HepG2 (cell line): ENCODE results near the gene RAI14. TPM values are rescaled to one million over a fixed set of nuclear protein-coding genes. Genes with fewer than 3 reads are reported as not detected.

Experiments used
- ATAC-seq: fragments of 200-7000 bp; cut with Tn5 transposase; 3 replicates; pipeline ENCODE4 v1.9.1; 2020; ENCODE audit warnings: mild to moderate bottlenecking, moderate library complexity
- BruUV-seq: library from RNA; stranded (reverse); fragments of 400-500 nt; replicated peaks from 2 replicates; lab custom pipeline; 2021; lab: Mats Ljungman, UMichigan
- CTCF ChIA-PET: fragments of 300-600 bp; formaldehyde crosslinking; extraction: SDS; loops from one replicate; lab custom pipeline; 2021; ENCODE audit warnings: low total read pairs, inconsistent platforms, low intra/inter-chr PET ratio; lab: Yijun Ruan, JAX
- POLR2A ChIA-PET: fragments of 350-600 bp; sonication (Branson Sonifier 250); formaldehyde crosslinking; loops from one replicate; lab custom pipeline; 2020; ENCODE audit warnings: antibody characterized with exemption, inconsistent platforms; lab: Yijun Ruan, JAX
- DNase-seq: peaks from one replicate; pipeline ENCODE4 v3.0.0-alpha.2; 2015; ENCODE audit warnings: low spot score
- FAIRE-seq: peaks from 3 replicates; lab custom pipeline; 2011; peaks lifted over from hg19 to GRCh38; lab: Jason Lieb, UNC
- H2AFZ ChIP-seq: one replicate; pipeline ENCODE4 v1.6.1; 2011; ENCODE audit warnings: low read length, inconsistent platforms
- H3K27ac ChIP-seq: fragments of 300-600 bp; 3 replicates; pipeline ENCODE4 v1.8.0; 2011; ENCODE audit warnings: mixed run types, mild to moderate bottlenecking, mixed read lengths, low read length, inconsistent platforms; ENCODE audit not compliant: insufficient read depth; ENCODE audit errors: extremely low read length
- H3K27me3 ChIP-seq, 2 experiments: fragments of 200-600 bp in 1 of 2; 2 replicates in 1 of 2; 3 replicates in 1 of 2; pipeline versions ENCODE4 v1.6.0 to v1.8.0; 2011; ENCODE audit warnings: low read length in 2 of 2, mild to moderate bottlenecking in 2 of 2, moderate library complexity in 2 of 2, inconsistent platforms in 1 of 2; ENCODE audit not compliant: insufficient read depth in 2 of 2, control insufficient read depth in 1 of 2
- H3K36me3 ChIP-seq, 2 experiments: fragments of 200-600 bp in 1 of 2; replicated peaks in 1 of 2; 2 replicates in 1 of 2; 3 replicates in 1 of 2; pipeline versions ENCODE4 v1.5.1 to v1.8.0; 2011; ENCODE audit warnings: low read length in 2 of 2, inconsistent platforms in 1 of 2; ENCODE audit not compliant: insufficient read depth in 2 of 2, control insufficient read depth in 1 of 2
- H3K4me1 ChIP-seq: 2 replicates; pipeline ENCODE4 v1.5.1; 2012; ENCODE audit warnings: low read length, inconsistent platforms; ENCODE audit not compliant: insufficient read depth
- H3K4me2 ChIP-seq: 2 replicates; pipeline ENCODE4 v1.6.0; 2011; ENCODE audit warnings: low read depth, low read length, inconsistent platforms
- H3K4me3 ChIP-seq, 3 experiments: fragments of 200-600 bp in 1 of 3; sonication (generic), shearing (Covaris generic) in 1 of 3; replicated peaks in 1 of 3; 2 replicates each; pipeline ENCODE4 v1.5.1; 2011 to 2016; ENCODE audit warnings: low read length in 3 of 3, inconsistent platforms in 2 of 3, low read depth in 2 of 3, mild to moderate bottlenecking in 2 of 3, control low read depth in 1 of 3, mixed read lengths in 1 of 3; ENCODE audit not compliant: insufficient read depth in 1 of 3
- H3K79me2 ChIP-seq: one replicate; pipeline ENCODE4 v1.6.1; 2011; ENCODE audit warnings: low read length, inconsistent platforms; ENCODE audit not compliant: insufficient read depth
- H3K9ac ChIP-seq: 2 replicates; pipeline ENCODE4 v1.6.0; 2011; ENCODE audit warnings: mild to moderate bottlenecking, low read depth, low read length, inconsistent platforms; ENCODE audit not compliant: insufficient read depth
- H3K9me3 ChIP-seq: 2 replicates; pipeline ENCODE4 v1.5.1; 2012; ENCODE audit warnings: mild to moderate bottlenecking, low read length
- H4K20me1 ChIP-seq: 2 replicates; pipeline ENCODE4 v1.6.0; 2011; ENCODE audit warnings: inconsistent platforms, mild to moderate bottlenecking, low read length, moderate library complexity; ENCODE audit not compliant: insufficient read depth
- ADNP ChIP-seq: sonication (generic); formaldehyde crosslinking; IDR thresholded peaks from 2 replicates; pipeline ENCODE4 v1.4.0; 2020; ENCODE audit warnings: missing genetic modification reagents
- ATF7 ChIP-seq, 2 experiments: fragments of 450-650 bp in 1 of 2; sonication (generic) in 1 of 2; formaldehyde crosslinking in 1 of 2; IDR thresholded peaks; 2 replicates each; pipeline versions ENCODE4 v1.4.0 to v1.6.1; 2016 to 2020; ENCODE audit warnings: antibody characterized with exemption in 1 of 2, mild to moderate bottlenecking in 1 of 2, missing genetic modification reagents in 1 of 2
- CREB1 ChIP-seq, 2 experiments: fragments of 450-650 bp in 1 of 2; IDR thresholded peaks; 2 replicates each; pipeline ENCODE4 v1.6.1; 2016 to 2017; ENCODE audit warnings: control low read depth in 1 of 2, mild to moderate bottlenecking in 1 of 2, missing compliant biosample characterization in 1 of 2, missing genetic modification characterization in 1 of 2
- KDM5A ChIP-seq: fragments of 200-600 bp; sonication (generic); IDR thresholded peaks from 2 replicates; pipeline ENCODE4 v1.7.0; 2018; ENCODE audit warnings: antibody characterized with exemption, mild to moderate bottlenecking, low read length, borderline replicate concordance
- NFE2L1 ChIP-seq: sonication (generic); formaldehyde crosslinking; IDR thresholded peaks from 2 replicates; pipeline ENCODE4 v1.4.0; 2020; ENCODE audit warnings: missing genetic modification reagents, mild to moderate bottlenecking, borderline replicate concordance
- PHB2 ChIP-seq: fragments of 450-650 bp; IDR thresholded peaks from 2 replicates; pipeline ENCODE4 v1.6.1; 2018; ENCODE audit not compliant: partially characterized antibody
- RXRA ChIP-seq: sonication (generic); formaldehyde crosslinking; IDR thresholded peaks from 2 replicates; pipeline ENCODE4 v1.5.1; 2020; ENCODE audit warnings: missing genetic modification reagents
- ZNF572 ChIP-seq: sonication (generic); formaldehyde crosslinking; IDR thresholded peaks from 2 replicates; pipeline ENCODE4 v1.5.1; 2020; ENCODE audit warnings: mild to moderate bottlenecking, missing genetic modification reagents
- ZNF678 ChIP-seq: sonication (generic); formaldehyde crosslinking; IDR thresholded peaks from 2 replicates; pipeline ENCODE4 v1.4.0; 2020; ENCODE audit warnings: mild to moderate bottlenecking, missing genetic modification reagents
- WGBS: methylation state at CpG from one replicate; pipeline ENCODE4 v1.1.6; 2017; ENCODE audit warnings: low lambda C conversion rate; 5-methylcytosine and 5-hydroxymethylcytosine counted together
- in situ Hi-C: cut with HindIII; loops from 2 replicates; pipeline ENCODE4 v1.10.0; 2017; ENCODE audit warnings: low pct_unique_long_range_greater_than_20kb; ENCODE audit not compliant: extremely low pct_ligation_motif_present
- intact Hi-C: fragments of 100-400 bp; cut with micrococcal nuclease; formaldehyde crosslinking; loops from one replicate; pipeline ENCODE4 v1.10.0; 2022; ENCODE audit not compliant: unreplicated experiment
- polyA plus RNA-seq, 8 experiments: library from polyadenylated mRNA; depleted of rRNA in 3 of 8; stranded (reverse) in 7 of 8; unstranded in 1 of 8; fragments of >200 nt; fragmentation: Illumina TruSeq in 4 of 8; extraction: Trizol in 4 of 8; gene quantifications; 2 replicates each; pipeline versions ENCODE4 v1.2.1 to v1.2.3, GENCODE V29; 2011 to 2016; ENCODE audit warnings: low read depth in 4 of 8, missing spikeins in 1 of 8, mixed read lengths in 1 of 8; ENCODE audit not compliant: insufficient read depth in 1 of 8
- total RNA-seq, 5 experiments: library from RNA; depleted of rRNA; stranded (reverse); fragments of >200 nt; fragmentation: Illumina TruSeq; extraction: Trizol; gene quantifications; 2 replicates each; pipeline ENCODE4 v1.2.3, GENCODE V29; 2016; ENCODE audit warnings: low read depth in 1 of 5
- TF ChIP-seq, protein P1 (sequence below): sonication (generic); formaldehyde crosslinking; conservative IDR thresholded peaks from 2 replicates; pipeline ENCODE4 v1.4.0; 2020; ENCODE audit warnings: missing genetic modification reagents
- TF ChIP-seq, protein P2 (sequence below): sonication (generic); formaldehyde crosslinking; IDR thresholded peaks from 2 replicates; pipeline ENCODE4 v1.8.1; 2023; ENCODE audit warnings: mild to moderate bottlenecking, missing genetic modification reagents

The RAI14 gene
- total and polyA plus RNA-seq, 2 of the 13 experiments (the other 11 are each of a cell fraction or from before 2014, with no cell fraction given): 12.6 to 18.2 TPM

DNA sequence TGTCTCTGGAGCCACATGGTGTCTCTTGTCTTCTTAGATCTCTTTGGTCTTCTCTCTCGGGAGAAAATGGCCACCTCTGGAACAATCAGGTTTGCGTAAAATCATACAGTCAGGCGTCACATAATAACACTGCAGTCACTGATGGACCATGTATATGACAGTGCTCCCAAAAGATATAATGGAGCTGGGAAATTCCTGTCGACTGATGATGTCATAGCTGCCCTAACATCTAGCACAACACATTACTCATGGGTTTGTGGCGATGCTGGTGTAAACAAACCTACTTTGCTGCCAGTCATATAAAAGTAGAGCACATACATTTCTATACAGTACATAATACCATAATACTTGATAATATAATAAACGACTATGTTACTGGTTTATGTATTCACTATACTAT lies 30.1 kb upstream of the RAI14 start:
- ATAC-seq (no peak), DNase-seq (no peak), FAIRE-seq (no peak)
- Histone ChIP-seq H3K4me2 (no peak overlapping the region), H3K9me3 (peaks cover 10% of the 10 kb centered on the region; the same call in 1 of the 2 replicates), H3K9ac (no peak overlapping the region), H3K79me2 (no peaks in the 10 kb centered on the region), H2AFZ (no peak overlapping the region), H3K4me3 (no peak overlapping the region), H4K20me1 (no peaks in the 10 kb centered on the region), H3K27me3 (no peaks in the 10 kb centered on the region; a peak in 2 of 5 replicates), H3K36me3 (no peaks in the 10 kb centered on the region), H3K4me1 (no peaks in the 10 kb centered on the region), H3K27ac (no peak overlapping the region)
- intact Hi-C loops: no loop called here
- no TSS peak for BruUV-seq
- ChIA-PET CTCF (no interaction called here), POLR2A (no interaction called here)
- 40% methylated on average over 6 of the region's 6 CpGs for WGBS
- in situ Hi-C loops: no loop called here
- peak; percentile 84 for TF ChIP-seq CREB1 (IDR thresholded peaks at IDR 0.05)
- TF ChIP-seq CREB1 (CRISPR knock-in tag; IDR thresholded peaks at IDR 0.05): no peak
- TF ChIP-seq, protein P1, sequence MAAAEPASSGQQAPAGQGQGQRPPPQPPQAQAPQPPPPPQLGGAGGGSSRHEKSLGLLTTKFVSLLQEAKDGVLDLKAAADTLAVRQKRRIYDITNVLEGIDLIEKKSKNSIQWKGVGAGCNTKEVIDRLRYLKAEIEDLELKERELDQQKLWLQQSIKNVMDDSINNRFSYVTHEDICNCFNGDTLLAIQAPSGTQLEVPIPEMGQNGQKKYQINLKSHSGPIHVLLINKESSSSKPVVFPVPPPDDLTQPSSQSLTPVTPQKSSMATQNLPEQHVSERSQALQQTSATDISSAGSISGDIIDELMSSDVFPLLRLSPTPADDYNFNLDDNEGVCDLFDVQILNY: no peak
- peak; percentile 88 for TF ChIP-seq ATF7 (IDR thresholded peaks at IDR 0.05)
- TF ChIP-seq ATF7 (CRISPR knock-in tag; IDR thresholded peaks at IDR 0.05): no peak

DNA sequence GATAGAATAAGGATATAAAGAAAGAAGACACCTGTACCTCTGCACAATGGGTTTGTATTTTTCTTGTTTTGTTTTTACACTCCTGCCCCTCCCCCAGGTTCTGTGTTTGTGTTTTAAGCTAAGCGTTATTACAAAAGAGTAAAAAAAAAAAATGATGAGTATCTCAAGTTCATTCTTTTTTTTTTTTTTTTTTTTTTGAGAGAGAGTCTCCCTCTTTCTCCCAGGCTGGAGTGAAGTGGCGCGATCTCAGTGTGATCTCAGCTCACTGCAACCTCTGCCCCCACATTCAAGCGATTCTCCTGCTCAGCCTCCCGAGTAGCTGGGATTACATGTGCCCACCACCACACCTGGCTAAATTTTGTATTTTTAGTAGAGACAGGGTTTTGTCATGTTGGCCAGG lies 29.4 kb upstream of the RAI14 start:
- Histone ChIP-seq H3K4me1 (no peaks in the 10 kb centered on the region), H3K36me3 (no peaks in the 10 kb centered on the region), H3K27me3 (no peaks in the 10 kb centered on the region; a peak in 2 of 5 replicates), H4K20me1 (no peaks in the 10 kb centered on the region), H3K4me2 (no peak overlapping the region), H2AFZ (no peak overlapping the region), H3K9me3 (peaks cover 14% of the 10 kb centered on the region; the same call in 1 of the 2 replicates), H3K9ac (no peak overlapping the region), H3K79me2 (no peaks in the 10 kb centered on the region), H3K27ac (no peak overlapping the region), H3K4me3 (no peak overlapping the region)
- no peak for FAIRE-seq
- TF ChIP-seq RXRA (no peak), ZNF678 (CRISPR knock-in tag) (no peak), KDM5A (no peak), ADNP (no peak), NFE2L1 (CRISPR knock-in tag) (no peak), ZNF572 (CRISPR knock-in tag) (no peak), PHB2 (no peak)
- TF ChIP-seq, protein P2, sequence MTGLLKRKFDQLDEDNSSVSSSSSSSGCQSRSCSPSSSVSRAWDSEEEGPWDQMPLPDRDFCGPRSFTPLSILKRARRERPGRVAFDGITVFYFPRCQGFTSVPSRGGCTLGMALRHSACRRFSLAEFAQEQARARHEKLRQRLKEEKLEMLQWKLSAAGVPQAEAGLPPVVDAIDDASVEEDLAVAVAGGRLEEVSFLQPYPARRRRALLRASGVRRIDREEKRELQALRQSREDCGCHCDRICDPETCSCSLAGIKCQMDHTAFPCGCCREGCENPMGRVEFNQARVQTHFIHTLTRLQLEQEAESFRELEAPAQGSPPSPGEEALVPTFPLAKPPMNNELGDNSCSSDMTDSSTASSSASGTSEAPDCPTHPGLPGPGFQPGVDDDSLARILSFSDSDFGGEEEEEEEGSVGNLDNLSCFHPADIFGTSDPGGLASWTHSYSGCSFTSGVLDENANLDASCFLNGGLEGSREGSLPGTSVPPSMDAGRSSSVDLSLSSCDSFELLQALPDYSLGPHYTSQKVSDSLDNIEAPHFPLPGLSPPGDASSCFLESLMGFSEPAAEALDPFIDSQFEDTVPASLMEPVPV (CRISPR knock-in tag): no peak
- ATAC-seq: no peak
- POLR2A ChIA-PET: no interaction called here
- CTCF ChIA-PET: no interaction called here
- DNase-seq: no peak
- intact Hi-C loops: no loop called here
- no TSS peak for BruUV-seq
- in situ Hi-C loops: no loop called here
- WGBS: 55% methylated on average over 5 of the region's 5 CpGs
